ENCODE data around the gene SAP30BP.

Gene SAP30BP

DNA sequence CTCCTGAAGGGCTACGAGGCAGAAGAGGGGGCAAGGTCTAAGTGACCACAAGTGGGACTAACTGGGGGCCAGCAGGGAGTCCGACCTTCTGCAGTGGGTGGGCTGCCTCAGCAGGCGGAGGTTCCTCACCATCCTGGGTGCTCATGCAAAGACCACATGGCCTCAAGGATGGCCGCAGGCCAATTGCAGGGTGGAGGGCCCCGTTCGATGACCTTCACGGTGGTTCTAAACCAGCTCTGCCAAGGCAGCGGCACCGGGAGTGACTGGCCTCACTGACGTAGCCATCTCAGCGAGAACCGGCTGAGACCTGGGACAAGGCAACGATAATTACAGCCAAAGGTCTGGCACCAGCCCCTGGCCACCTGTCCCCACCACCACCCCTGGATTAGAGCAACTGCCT, 28.2 kb upstream of the SAP30BP start:
- H3K4me3 ChIP-seq (ENCODE audit: low read length) = no peak overlapping the region
- no peak for DNase-seq (ENCODE audit: low read depth)
- TF ChIP-seq, protein P1, sequence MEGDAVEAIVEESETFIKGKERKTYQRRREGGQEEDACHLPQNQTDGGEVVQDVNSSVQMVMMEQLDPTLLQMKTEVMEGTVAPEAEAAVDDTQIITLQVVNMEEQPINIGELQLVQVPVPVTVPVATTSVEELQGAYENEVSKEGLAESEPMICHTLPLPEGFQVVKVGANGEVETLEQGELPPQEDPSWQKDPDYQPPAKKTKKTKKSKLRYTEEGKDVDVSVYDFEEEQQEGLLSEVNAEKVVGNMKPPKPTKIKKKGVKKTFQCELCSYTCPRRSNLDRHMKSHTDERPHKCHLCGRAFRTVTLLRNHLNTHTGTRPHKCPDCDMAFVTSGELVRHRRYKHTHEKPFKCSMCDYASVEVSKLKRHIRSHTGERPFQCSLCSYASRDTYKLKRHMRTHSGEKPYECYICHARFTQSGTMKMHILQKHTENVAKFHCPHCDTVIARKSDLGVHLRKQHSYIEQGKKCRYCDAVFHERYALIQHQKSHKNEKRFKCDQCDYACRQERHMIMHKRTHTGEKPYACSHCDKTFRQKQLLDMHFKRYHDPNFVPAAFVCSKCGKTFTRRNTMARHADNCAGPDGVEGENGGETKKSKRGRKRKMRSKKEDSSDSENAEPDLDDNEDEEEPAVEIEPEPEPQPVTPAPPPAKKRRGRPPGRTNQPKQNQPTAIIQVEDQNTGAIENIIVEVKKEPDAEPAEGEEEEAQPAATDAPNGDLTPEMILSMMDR (conservative IDR thresholded peaks at IDR 0.05; ENCODE audit: low read length) = no peak

DNA sequence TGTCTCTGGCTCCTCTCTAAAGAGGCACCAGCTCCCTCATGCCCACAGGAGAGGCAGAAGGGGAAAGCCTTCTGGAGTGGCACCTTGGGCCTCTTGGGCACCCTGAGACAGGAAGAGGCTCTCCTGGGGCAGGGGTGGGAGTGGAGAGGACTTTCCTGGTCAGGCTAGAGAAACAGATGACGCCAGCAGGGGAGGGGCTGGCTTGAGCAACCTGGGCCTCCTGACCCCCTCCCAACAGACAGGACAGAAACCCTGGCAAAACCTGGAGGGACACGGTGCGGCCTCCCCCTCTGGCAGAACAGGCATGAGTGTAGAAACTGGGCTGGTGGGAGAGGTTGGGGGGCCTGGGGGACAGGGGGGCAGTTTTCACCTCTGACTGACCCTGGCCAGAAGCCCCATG, 27.8 kb upstream of the SAP30BP start:
- DNase-seq (ENCODE audit: low read depth) = no peak
- TF ChIP-seq, protein P1 (conservative IDR thresholded peaks at IDR 0.05; ENCODE audit: low read length) = no peak

DNA sequence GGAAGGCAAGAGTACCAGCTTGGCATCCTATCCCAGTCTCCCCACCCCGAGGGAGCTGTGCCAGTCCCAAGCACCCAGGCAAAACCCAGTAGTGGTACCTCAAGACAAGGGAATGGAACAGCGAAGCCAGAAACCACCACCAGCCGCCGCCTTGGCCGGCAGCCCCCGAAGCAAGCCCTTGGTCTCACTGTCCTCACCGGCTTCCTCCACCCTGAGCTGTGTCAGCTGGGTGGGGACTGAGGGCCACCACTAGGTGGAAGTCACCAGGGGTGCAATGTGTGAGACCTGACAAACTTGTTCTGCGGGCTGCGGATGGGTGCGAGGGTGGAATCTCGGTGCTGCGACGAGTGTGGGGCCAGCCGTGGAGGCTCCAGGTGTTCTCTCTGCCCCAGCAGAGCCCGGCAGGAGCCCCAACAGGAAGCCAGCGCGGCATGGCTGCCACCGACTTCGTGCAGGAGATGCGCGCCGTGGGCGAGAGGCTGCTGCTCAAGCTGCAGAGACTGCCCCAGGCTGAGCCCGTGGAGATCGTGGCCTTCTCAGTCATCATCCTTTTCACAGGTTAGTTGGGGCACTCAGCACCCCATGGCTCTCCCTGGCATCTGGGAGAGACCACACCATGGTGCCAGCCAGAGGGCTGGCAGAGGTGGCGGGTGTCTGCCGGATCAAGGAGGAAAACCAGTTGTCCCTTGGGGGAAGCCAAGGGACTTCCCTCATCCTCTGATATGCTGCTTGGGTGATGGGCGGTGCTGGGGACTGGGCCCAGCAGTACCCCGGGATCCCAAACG, 27.2 kb upstream of the SAP30BP start:
- TF ChIP-seq, protein P1 (conservative IDR thresholded peaks at IDR 0.05; ENCODE audit: low read length) = no peak
- DNase-seq (ENCODE audit: low read depth) = no peak
- H3K4me3 ChIP-seq (ENCODE audit: low read length) = no peak overlapping the region

More for the DNA sequence above, 27.8 kb upstream of the SAP30BP start:
- H3K4me3 ChIP-seq (ENCODE audit: low read length) = no peak overlapping the region

DNA sequence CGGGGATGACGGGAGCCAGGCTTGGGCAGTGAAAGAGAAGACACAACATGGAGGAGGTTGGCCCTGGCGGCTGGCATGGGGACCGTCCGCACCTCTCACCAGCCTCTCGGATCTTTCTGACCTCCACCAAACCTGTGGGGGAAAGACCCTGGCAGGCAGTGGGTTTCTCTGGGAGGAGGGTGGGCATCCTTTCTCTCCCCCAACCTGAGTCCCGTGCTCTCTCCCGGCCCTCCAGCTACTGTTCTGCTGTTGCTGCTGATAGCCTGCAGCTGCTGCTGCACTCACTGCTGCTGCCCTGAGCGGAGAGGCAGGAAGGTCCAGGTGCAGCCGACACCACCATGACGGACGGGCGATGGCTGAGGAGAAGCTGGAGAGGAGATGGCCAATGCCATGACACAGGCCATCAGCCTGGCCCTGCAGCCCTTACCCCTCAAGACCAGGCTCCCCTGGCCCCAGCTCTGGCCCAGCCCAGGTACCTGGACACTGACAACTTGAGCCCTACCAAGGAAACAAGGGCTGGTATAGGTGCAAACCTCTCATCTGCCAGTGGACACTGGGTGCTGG, 26.5 kb upstream of the SAP30BP start:
- DNase-seq (ENCODE audit: low read depth) = no peak

DNA sequence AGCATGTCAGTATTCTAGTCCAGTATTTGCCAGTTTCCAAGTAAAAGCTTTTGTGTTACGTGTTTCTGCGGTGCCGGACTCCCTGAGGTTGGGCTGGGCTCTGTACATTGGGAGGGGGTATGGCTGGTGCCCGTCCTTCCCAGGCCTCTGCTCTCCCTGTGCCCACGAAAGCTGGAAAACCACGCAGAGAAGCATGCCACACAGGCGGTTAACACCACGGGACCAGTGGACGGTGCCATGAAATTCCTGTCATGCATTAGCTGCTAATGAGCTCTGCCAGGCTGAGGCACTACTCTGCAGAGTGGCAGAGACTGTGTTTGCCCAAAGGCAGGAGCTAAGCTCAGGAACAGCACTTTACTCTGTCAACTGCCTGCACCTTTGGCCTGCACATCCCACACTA, 25.8 kb upstream of the SAP30BP start:
- TF ChIP-seq, protein P1 (conservative IDR thresholded peaks at IDR 0.05; ENCODE audit: low read length) = no peak
- DNase-seq (ENCODE audit: low read depth) = no peak
- H3K4me3 ChIP-seq (ENCODE audit: low read length) = no peak overlapping the region

More for the DNA sequence above, 26.5 kb upstream of the SAP30BP start:
- TF ChIP-seq, protein P1 (conservative IDR thresholded peaks at IDR 0.05; ENCODE audit: low read length) = no peak
- H3K4me3 ChIP-seq (ENCODE audit: low read length) = no peak overlapping the region

DNA sequence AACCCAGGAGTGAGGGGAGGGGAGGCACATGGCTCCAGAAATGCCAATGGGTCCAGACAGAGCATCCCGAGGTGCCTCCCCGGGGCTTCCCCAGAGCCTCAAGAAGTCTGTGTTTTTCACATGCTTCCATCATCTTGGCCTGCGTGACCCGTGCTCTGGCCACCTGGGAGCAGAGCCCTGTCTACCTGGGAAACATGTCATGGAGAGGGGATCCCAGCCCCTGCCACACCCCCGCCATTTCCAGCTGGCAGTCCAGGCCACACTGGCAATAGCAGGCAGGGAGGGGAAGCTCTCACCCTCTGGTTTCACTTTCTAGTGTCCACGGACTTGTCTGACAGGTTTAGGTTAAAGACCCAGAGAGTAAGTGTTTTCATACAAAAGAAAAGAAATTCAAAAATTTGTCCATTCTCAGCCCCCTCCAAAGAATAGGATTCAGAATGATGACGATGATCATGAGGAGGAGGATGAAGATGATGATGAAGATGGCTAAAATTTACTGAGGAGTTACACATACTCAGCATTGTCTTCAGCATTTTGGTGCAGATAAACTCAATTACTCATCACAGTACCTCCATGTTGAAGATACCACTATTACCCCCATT, 24.9 kb upstream of the SAP30BP start:
- TF ChIP-seq, protein P1 (conservative IDR thresholded peaks at IDR 0.05; ENCODE audit: low read length) = no peak
- no peak overlapping the region for H3K4me3 ChIP-seq (ENCODE audit: low read length)
- no peak for DNase-seq (ENCODE audit: low read depth)

Measured in AG10803 (cell line).